Mesenchymal stem cell (in vitro differentiated cells and primary cell): ENCODE results near the gene KAT6B.

Source experiments
- DNase-seq: peaks from one replicate; pipeline ENCODE4 v3.0.0-alpha.2; 2013
- H2AFZ ChIP-seq: one replicate; pipeline ENCODE4 v1.6.1; 2013; ENCODE audit warnings: low read depth, mild to moderate bottlenecking, control low read depth, inconsistent platforms, low read length, moderate library complexity
- H2AK5ac ChIP-seq: 2 replicates; pipeline ENCODE4 v1.6.1; 2013; ENCODE audit warnings: low read length, moderate library complexity, mild to moderate bottlenecking, inconsistent platforms; ENCODE audit not compliant: severe bottlenecking
- H2BK120ac ChIP-seq: one replicate; pipeline ENCODE4 v1.6.1; 2013; ENCODE audit warnings: low read depth, mild to moderate bottlenecking, inconsistent platforms, low read length, moderate library complexity
- H2BK12ac ChIP-seq, 2 experiments: one replicate each; pipeline ENCODE4 v1.6.1; 2013; ENCODE audit warnings: inconsistent platforms in 2 of 2, low read length in 2 of 2, mild to moderate bottlenecking in 2 of 2, moderate library complexity in 2 of 2, control low read depth in 1 of 2
- H2BK15ac ChIP-seq: one replicate; pipeline ENCODE4 v1.6.1; 2013; ENCODE audit warnings: mild to moderate bottlenecking, low read depth, inconsistent platforms; ENCODE audit not compliant: poor library complexity, severe bottlenecking
- H2BK5ac ChIP-seq: 2 replicates; pipeline ENCODE4 v1.6.1; 2013; ENCODE audit warnings: low read depth, mild to moderate bottlenecking, low read length, control low read depth, inconsistent platforms; ENCODE audit not compliant: poor library complexity, severe bottlenecking
- H3K14ac ChIP-seq, 2 experiments: one replicate each; pipeline ENCODE4 v1.6.1; 2013; ENCODE audit warnings: inconsistent platforms in 2 of 2, low read length in 2 of 2, control low read depth in 1 of 2, mild to moderate bottlenecking in 1 of 2, moderate library complexity in 1 of 2
- H3K18ac ChIP-seq, 2 experiments: one replicate each; pipeline ENCODE4 v1.6.1; 2013; ENCODE audit warnings: inconsistent platforms in 2 of 2, low read length in 2 of 2, control low read depth in 1 of 2, low read depth in 1 of 2, mild to moderate bottlenecking in 1 of 2
- H3K23ac ChIP-seq, 2 experiments: one replicate each; pipeline ENCODE4 v1.6.1; 2013; ENCODE audit warnings: inconsistent platforms in 2 of 2, low read length in 2 of 2, mild to moderate bottlenecking in 2 of 2, moderate library complexity in 2 of 2, control low read depth in 1 of 2
- H3K27ac ChIP-seq: 2 replicates; pipeline ENCODE4 v1.5.1; 2013; ENCODE audit warnings: mild to moderate bottlenecking, moderate library complexity, low read length, control low read depth, inconsistent platforms; ENCODE audit not compliant: poor library complexity, severe bottlenecking
- H3K27me3 ChIP-seq, 2 experiments: 2 replicates each; pipeline versions ENCODE4 v1.6.1 to v1.7.0; 2013; ENCODE audit warnings: low read length in 2 of 2, mild to moderate bottlenecking in 2 of 2, moderate library complexity in 2 of 2, control low read depth in 1 of 2, inconsistent platforms in 1 of 2; ENCODE audit not compliant: control insufficient read depth in 1 of 2, insufficient read depth in 1 of 2
- H3K36me3 ChIP-seq, 2 experiments: 2 replicates each; pipeline versions ENCODE4 v1.6.1 to v1.7.0; 2013; ENCODE audit warnings: low read length in 2 of 2, control low read depth in 1 of 2, inconsistent platforms in 1 of 2, low read depth in 1 of 2, mild to moderate bottlenecking in 1 of 2; ENCODE audit not compliant: insufficient read depth in 2 of 2, control insufficient read depth in 1 of 2
- H3K4ac ChIP-seq, 2 experiments: one replicate each; pipeline ENCODE4 v1.6.1; 2013; ENCODE audit warnings: inconsistent platforms in 2 of 2, low read length in 2 of 2, mild to moderate bottlenecking in 2 of 2, moderate library complexity in 2 of 2, control low read depth in 1 of 2, low read depth in 1 of 2
- H3K4me1 ChIP-seq: 2 replicates; pipeline ENCODE4 v1.6.1; 2013; ENCODE audit warnings: low read depth, low read length, control low read depth; ENCODE audit not compliant: control insufficient read depth, insufficient read depth
- H3K4me2 ChIP-seq: 2 replicates; pipeline ENCODE4 v1.6.1; 2013; ENCODE audit warnings: low read length, mild to moderate bottlenecking, inconsistent platforms; ENCODE audit not compliant: poor library complexity, severe bottlenecking
- H3K4me3 ChIP-seq, 2 experiments: 2 replicates each; pipeline versions ENCODE4 v1.5.1 to v1.7.0; 2013; ENCODE audit warnings: low read length in 2 of 2, mild to moderate bottlenecking in 2 of 2, control low read depth in 1 of 2, low read depth in 1 of 2; ENCODE audit not compliant: insufficient read depth in 1 of 2
- H3K79me1 ChIP-seq: replicated peaks from 2 replicates; pipeline ENCODE4 v1.6.1; 2013; ENCODE audit warnings: mild to moderate bottlenecking, control low read depth, low read length, inconsistent platforms; ENCODE audit not compliant: poor library complexity, severe bottlenecking
- H3K9ac ChIP-seq: 2 replicates; pipeline ENCODE4 v1.7.0; 2013; ENCODE audit warnings: mild to moderate bottlenecking, low read length, moderate library complexity
- H3K9me3 ChIP-seq: 2 replicates; pipeline ENCODE4 v1.7.0; 2013; ENCODE audit warnings: mild to moderate bottlenecking, low read length; ENCODE audit not compliant: control insufficient read depth
- H4K8ac ChIP-seq: one replicate; pipeline ENCODE4 v1.6.1; 2013; ENCODE audit warnings: inconsistent platforms, mild to moderate bottlenecking, low read length, moderate library complexity
- H4K91ac ChIP-seq: one replicate; pipeline ENCODE4 v1.6.1; 2013; ENCODE audit warnings: mild to moderate bottlenecking, low read length, inconsistent platforms
- WGBS: methylation state at CpG from one replicate; pipeline ENCODE4 v1.1.7; 2013; ENCODE audit warnings: mixed read lengths; 5-methylcytosine and 5-hydroxymethylcytosine counted together

The KAT6B gene

DNA sequence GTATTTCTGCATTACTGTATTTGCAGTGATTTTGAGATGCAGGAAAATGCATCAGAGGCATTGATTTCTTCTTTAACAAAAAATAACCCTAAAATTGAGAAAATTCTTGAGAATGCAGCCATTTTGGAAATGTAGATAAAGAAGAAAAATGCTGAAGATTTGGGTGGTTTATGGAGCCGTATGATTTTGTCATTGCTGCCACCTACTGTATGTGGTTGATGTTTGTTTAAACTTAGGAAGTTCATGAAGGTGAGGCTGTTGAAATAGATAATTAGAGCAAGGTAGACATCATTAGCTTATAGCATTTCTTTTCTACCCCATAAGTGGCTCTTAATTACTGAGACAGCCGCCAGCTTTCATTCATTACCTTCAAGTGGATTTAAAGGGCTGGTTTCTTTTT is 193.0 kb downstream of the KAT6B start:
- H3K79me1 ChIP-seq: peaks cover 4% of the 10 kb centered on the region
- DNase-seq: peak; percentile 20
- H3K36me3 ChIP-seq: peaks cover 15 to 53% of the 10 kb centered on the region in 2 experiments
- H4K91ac ChIP-seq: no peak overlapping the region
- H2BK120ac ChIP-seq: no peak overlapping the region
- no peak overlapping the region for H3K23ac ChIP-seq
- no peak overlapping the region for H3K9ac ChIP-seq
- H3K14ac ChIP-seq: no peak overlapping the region
- H3K27ac ChIP-seq: no peak overlapping the region
- no peak overlapping the region for H2AFZ ChIP-seq
- no peak overlapping the region for H3K4me2 ChIP-seq
- no peak overlapping the region for H2BK12ac ChIP-seq
- H2BK5ac ChIP-seq: no peak overlapping the region
- WGBS: 40% methylated on average over 1 of the region's 2 CpGs
- H2BK15ac ChIP-seq: no peak overlapping the region
- no peak overlapping the region for H2AK5ac ChIP-seq
- no peak overlapping the region for H3K18ac ChIP-seq
- H3K4me1 ChIP-seq: no peaks in the 10 kb centered on the region
- H3K4ac ChIP-seq: no peak overlapping the region
- H4K8ac ChIP-seq: no peak overlapping the region
- no peaks in the 10 kb centered on the region for H3K27me3 ChIP-seq
- H3K9me3 ChIP-seq: no peaks in the 10 kb centered on the region
- H3K4me3 ChIP-seq: no peak overlapping the region

DNA sequence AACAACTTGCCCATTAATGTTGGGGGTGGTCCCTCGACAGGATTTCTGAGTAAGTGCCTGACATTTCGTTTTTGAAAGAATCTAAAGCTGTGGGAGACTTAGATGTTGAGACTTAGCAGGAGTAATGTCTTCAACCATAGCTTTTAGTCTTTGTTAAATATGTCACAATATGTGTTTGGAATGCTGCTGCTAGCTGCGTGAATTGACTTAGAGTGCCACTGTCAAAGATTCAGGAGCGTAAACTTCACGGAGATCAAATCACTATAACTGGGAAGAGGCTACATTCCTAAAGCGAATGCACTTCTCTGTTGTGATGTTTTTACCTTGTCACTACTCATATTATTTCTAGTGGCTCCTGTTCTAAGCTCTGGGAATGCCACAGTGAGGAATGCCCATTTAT is 193.8 kb downstream of the KAT6B start:
- peaks cover 1% of the 10 kb centered on the region for H3K79me1 ChIP-seq
- 62% methylated on average over 5 of the region's 6 CpGs for WGBS
- H3K18ac ChIP-seq: no peak overlapping the region
- no peak overlapping the region for H4K8ac ChIP-seq
- H3K27ac ChIP-seq: no peak overlapping the region
- no peak overlapping the region for H3K4me3 ChIP-seq
- no peak overlapping the region for H2AK5ac ChIP-seq
- H3K4me1 ChIP-seq: no peaks in the 10 kb centered on the region
- H2BK5ac ChIP-seq: no peak overlapping the region
- H3K36me3 ChIP-seq: peaks cover 19 to 61% of the 10 kb centered on the region in 2 experiments
- no peak overlapping the region for H3K4me2 ChIP-seq
- H2BK15ac ChIP-seq: no peak overlapping the region
- no peak for DNase-seq
- H4K91ac ChIP-seq: no peak overlapping the region
- no peaks in the 10 kb centered on the region for H3K9me3 ChIP-seq
- H2AFZ ChIP-seq: no peak overlapping the region
- H3K23ac ChIP-seq: no peak overlapping the region
- no peak overlapping the region for H3K4ac ChIP-seq
- H3K9ac ChIP-seq: no peak overlapping the region
- H3K27me3 ChIP-seq: no peaks in the 10 kb centered on the region
- no peak overlapping the region for H3K14ac ChIP-seq
- H2BK120ac ChIP-seq: no peak overlapping the region
- H2BK12ac ChIP-seq: no peak overlapping the region

DNA sequence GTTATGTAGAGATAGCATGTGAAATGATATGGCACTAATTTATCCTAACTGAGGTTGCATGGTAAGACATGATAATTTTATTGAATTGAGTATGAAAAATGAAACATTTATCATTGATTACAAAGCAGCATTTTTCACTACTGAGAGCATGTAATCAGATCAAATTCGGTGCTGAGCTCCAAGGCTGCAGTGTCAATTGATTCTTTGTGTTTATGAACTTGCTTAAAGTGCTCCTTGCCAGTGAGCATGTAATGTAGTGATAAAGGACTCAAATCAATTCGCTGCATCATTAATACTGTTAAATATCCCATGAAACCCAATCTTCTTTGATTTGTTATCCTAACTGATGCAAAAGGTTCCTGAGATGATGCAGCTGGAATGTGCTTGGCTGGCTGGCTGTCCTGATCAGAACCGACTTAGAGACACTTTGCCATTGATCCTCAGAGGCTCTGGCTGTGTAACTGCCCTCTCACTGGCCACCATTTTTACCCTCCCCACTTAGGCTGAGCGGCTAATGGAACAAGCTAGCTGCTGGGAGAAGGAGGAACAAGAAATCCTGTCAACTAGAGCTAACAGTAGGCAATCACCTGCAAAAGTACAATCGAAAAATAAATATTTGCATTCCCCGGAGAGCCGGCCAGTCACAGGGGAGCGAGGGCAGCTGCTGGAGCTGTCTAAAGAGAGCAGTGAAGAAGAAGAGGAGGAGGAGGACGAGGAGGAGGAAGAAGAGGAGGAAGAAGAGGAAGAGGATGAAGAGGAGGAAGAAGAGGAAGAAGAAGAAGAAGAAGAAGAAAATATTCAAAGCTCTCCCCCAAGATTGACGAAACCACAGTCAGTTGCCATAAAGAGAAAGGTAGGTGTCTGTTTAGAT is 195.2 kb downstream of the KAT6B start:
- no peak overlapping the region for H3K4me2 ChIP-seq
- no peak overlapping the region for H3K9ac ChIP-seq
- no peak overlapping the region for H3K4ac ChIP-seq
- no peak overlapping the region for H2BK15ac ChIP-seq
- no peak overlapping the region for H2AK5ac ChIP-seq
- no peak overlapping the region for H2AFZ ChIP-seq
- no peak overlapping the region for H3K14ac ChIP-seq
- H3K23ac ChIP-seq: no peak overlapping the region
- peaks cover 20 to 75% of the 10 kb centered on the region in 2 experiments for H3K36me3 ChIP-seq
- DNase-seq: no peak
- H3K27me3 ChIP-seq: no peaks in the 10 kb centered on the region
- WGBS: 82% methylated on average over 8 of the region's 10 CpGs
- H3K27ac ChIP-seq: no peak overlapping the region
- H4K91ac ChIP-seq: no peak overlapping the region
- H3K18ac ChIP-seq: no peak overlapping the region
- no peak overlapping the region for H2BK120ac ChIP-seq
- H3K4me3 ChIP-seq: no peak overlapping the region
- H2BK12ac ChIP-seq: no peak overlapping the region
- H4K8ac ChIP-seq: no peak overlapping the region
- H2BK5ac ChIP-seq: no peak overlapping the region
- H3K79me1 ChIP-seq: peaks cover 1% of the 10 kb centered on the region
- H3K4me1 ChIP-seq: no peaks in the 10 kb centered on the region
- H3K9me3 ChIP-seq: no peaks in the 10 kb centered on the region

DNA sequence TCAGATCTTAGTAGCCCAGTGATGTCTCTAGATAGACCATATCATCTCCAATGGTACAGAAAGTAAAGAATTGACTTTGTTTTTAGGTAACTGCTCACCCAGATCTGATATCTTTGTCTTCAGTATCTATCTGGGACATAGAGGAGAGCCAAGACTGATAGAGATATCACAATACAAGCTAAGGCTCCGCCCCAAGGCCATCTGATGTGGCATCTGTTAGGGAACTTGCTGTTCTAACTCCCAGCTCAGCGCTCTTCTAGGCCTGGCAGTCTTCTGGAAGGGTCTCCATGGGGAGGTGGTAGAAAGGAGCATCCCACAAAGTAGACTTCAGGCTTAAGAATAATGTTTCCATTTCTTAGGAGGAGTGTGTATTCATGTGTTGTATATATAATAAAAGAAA is 196.7 kb downstream of the KAT6B start:
- WGBS: 100% methylated on average over 2 of the region's 2 CpGs

More for the DNA sequence above, 196.7 kb downstream of the KAT6B start:
- Histone ChIP-seq H3K4me3 (no peak overlapping the region), H3K18ac (no peak overlapping the region), H3K4me2 (no peak overlapping the region), H4K8ac (no peak overlapping the region), H3K23ac (no peak overlapping the region), H3K14ac (no peak overlapping the region), H2BK120ac (no peak overlapping the region), H3K4me1 (no peaks in the 10 kb centered on the region), H3K36me3 (peaks cover 17 to 76% of the 10 kb centered on the region in 2 experiments), H2AFZ (no peak overlapping the region), H3K9ac (no peak overlapping the region), H4K91ac (no peak overlapping the region), H3K27ac (no peak overlapping the region), H3K27me3 (no peaks in the 10 kb centered on the region), H2BK12ac (no peak overlapping the region), H3K9me3 (no peaks in the 10 kb centered on the region), H2BK15ac (no peak overlapping the region), H2AK5ac (no peak overlapping the region), H2BK5ac (no peak overlapping the region), H3K79me1 (no peaks in the 10 kb centered on the region), H3K4ac (no peak overlapping the region)
- no peak for DNase-seq
